Sigmoid colon (tissue), 7 donors: Measurements from ENCODE around the gene PPARA. TPM values are rescaled to one million over a fixed set of nuclear protein-coding genes. Genes with fewer than 3 reads are reported as not detected.

Source experiments
- DNase-seq: peaks from one replicate; pipeline ENCODE4 v3.0.0-alpha.2; 2019
- H3K27ac ChIP-seq, 4 donors: fragments of 200-600 bp; sonication (generic); one replicate each; pipeline ENCODE4 v1.5.1; 2016 to 2019; ENCODE audit warnings: mild to moderate bottlenecking in 1 of 4
- H3K27me3 ChIP-seq, 3 donors: fragments of 200-600 bp; sonication (generic); one replicate each; pipeline ENCODE4 v1.5.1; 2019; ENCODE audit warnings: mild to moderate bottlenecking in 1 of 3
- H3K36me3 ChIP-seq, 4 donors: fragments of 200-600 bp; sonication (generic); one replicate each; pipeline ENCODE4 v1.5.1; 2016 to 2019
- H3K4me1 ChIP-seq, 4 donors: fragments of 200-600 bp; sonication (generic); one replicate each; pipeline ENCODE4 v1.5.1; 2017 to 2019
- H3K4me3 ChIP-seq, 4 donors: fragments of 200-600 bp; sonication (generic); one replicate each; pipeline ENCODE4 v1.5.1; 2017 to 2019; ENCODE audit warnings: mild to moderate bottlenecking in 2 of 4, moderate library complexity in 1 of 4
- H3K9me3 ChIP-seq, 4 donors: fragments of 200-600 bp in 3 of 4; sonication (generic) in 3 of 4; one replicate each; pipeline versions ENCODE4 v1.5.1 to v1.6.1; 2013 to 2019
- CTCF ChIP-seq, 4 experiments: fragments of 450-650 bp in 3 of 4; fragments of 200-600 bp in 1 of 4; IDR thresholded peaks; one replicate each; pipeline ENCODE4 v1.5.1; 2016 to 2019; ENCODE audit warnings: antibody characterized with exemption in 4 of 4, mild to moderate bottlenecking in 3 of 4, moderate library complexity in 2 of 4
- EP300 ChIP-seq, 4 donors: sonication (generic); formaldehyde crosslinking; IDR thresholded peaks; one replicate each; pipeline ENCODE4 v1.6.1; 2017; ENCODE audit warnings: antibody characterized with exemption in 4 of 4
- POLR2A ChIP-seq, 2 donors: fragments of 450-650 bp; IDR thresholded peaks; one replicate each; pipeline ENCODE4 v1.6.1; 2016; ENCODE audit warnings: antibody characterized with exemption in 2 of 2, mild to moderate bottlenecking in 2 of 2, moderate library complexity in 2 of 2
- POLR2AphosphoS5 ChIP-seq, 4 donors: sonication (generic); formaldehyde crosslinking; IDR thresholded peaks; one replicate each; pipeline ENCODE4 v1.6.1; 2017; ENCODE audit warnings: antibody characterized with exemption in 4 of 4
- WGBS, 2 donors: extraction: QIAGEN DNeasy Blood & Tissue Kit; methylation state at CpG; one replicate each; pipeline ENCODE4 v1.1.7; 2013; 5-methylcytosine and 5-hydroxymethylcytosine counted together
- intact Hi-C: fragments of 100-400 bp; cut with DNase I; formaldehyde crosslinking; loops from one replicate; pipeline ENCODE4 v1.15.1; 2023
- polyA plus RNA-seq, 3 donors: library from polyadenylated mRNA; stranded (reverse); fragments of 200-250 nt; gene quantifications; one replicate each; pipeline ENCODE4 v1.2.3, GENCODE V29; 2013
- total RNA-seq, 4 donors: library from RNA; depleted of rRNA; stranded (reverse); fragments of >200 nt; gene quantifications; one replicate each; pipeline ENCODE4 v1.1.0, GENCODE V29; 2016
- donor health status: healthy with polysubstance abuse.
- donor health status: Bipolar disorder and iron deficiency.
- donor health status: healthy.

PPARA gene
- total and polyA plus RNA-seq, 7 donors = 7.8 to 22.7 (median 20.1) TPM

- intact Hi-C loops = no loop called here
- Histone ChIP-seq H3K36me3 (peaks cover 0 to 54% (median 14%) of the 10 kb centered on the region in 4 donors), H3K4me1 (no peaks in the 10 kb centered on the region), H3K27ac (no peak overlapping the region), H3K27me3 (no peaks in the 10 kb centered on the region), H3K9me3 (peaks cover 0 to 7% (median 0%) of the 10 kb centered on the region in 4 donors), H3K4me3 (no peak overlapping the region)
- DNase-seq = no peak
- TF ChIP-seq POLR2A (IDR thresholded peaks at IDR 0.05) (no peak), POLR2AphosphoS5 (IDR thresholded peaks at IDR 0.05) (no peak), EP300 (IDR thresholded peaks at IDR 0.05) (no peak), CTCF (IDR thresholded peaks at IDR 0.05) (no peak)
- WGBS, 2 donors = 25 to 73% methylated on average over 7 of the region's 7 CpGs
These were observed 53.3 kb downstream of the PPARA start for GRCh38 chr22:46203601-46203980.

- intact Hi-C loops = no loop called here
- Histone ChIP-seq H3K27ac (no peak overlapping the region), H3K9me3 (peaks cover 6 to 16% (median 8%) of the 10 kb centered on the region in 4 donors), H3K4me1 (no peaks in the 10 kb centered on the region), H3K27me3 (no peaks in the 10 kb centered on the region), H3K36me3 (peaks cover 5 to 42% (median 7%) of the 10 kb centered on the region in 4 donors), H3K4me3 (no peak overlapping the region)
- 98 to 99% methylated on average over 1 of the region's 1 CpG for WGBS, 2 donors
- TF ChIP-seq POLR2AphosphoS5 (IDR thresholded peaks at IDR 0.05) (no peak), EP300 (IDR thresholded peaks at IDR 0.05) (no peak), CTCF (IDR thresholded peaks at IDR 0.05) (no peak), POLR2A (IDR thresholded peaks at IDR 0.05) (no peak)
- DNase-seq = no peak
These were observed 58.9 kb downstream of the PPARA start for GRCh38 chr22:46209262-46209661.

GRCh38 chr22:46212195-46212594 is 61.9 kb downstream of the PPARA start:
- Histone ChIP-seq H3K4me3 (no peak overlapping the region), H3K36me3 (peaks cover 5 to 57% (median 18%) of the 10 kb centered on the region in 4 donors), H3K9me3 (peaks cover 6 to 15% (median 8%) of the 10 kb centered on the region in 4 donors), H3K27ac (no peak overlapping the region), H3K27me3 (no peaks in the 10 kb centered on the region), H3K4me1 (no peaks in the 10 kb centered on the region)
- WGBS, 2 donors = 79 to 93% methylated on average over 4 of the region's 4 CpGs
- no peak for DNase-seq
- TF ChIP-seq POLR2AphosphoS5 (IDR thresholded peaks at IDR 0.05) (no peak), EP300 (IDR thresholded peaks at IDR 0.05) (no peak), CTCF (IDR thresholded peaks at IDR 0.05) (no peak), POLR2A (IDR thresholded peaks at IDR 0.05) (no peak)
- intact Hi-C loops = no loop called here

- Histone ChIP-seq H3K27me3 (no peaks in the 10 kb centered on the region), H3K27ac (no peak overlapping the region), H3K4me3 (no peak overlapping the region), H3K9me3 (peaks cover 6 to 15% (median 8%) of the 10 kb centered on the region in 4 donors), H3K4me1 (no peaks in the 10 kb centered on the region), H3K36me3 (peaks cover 5 to 59% (median 17%) of the 10 kb centered on the region in 4 donors)
- 94 to 96% methylated on average over 4 of the region's 4 CpGs for WGBS, 2 donors
- intact Hi-C loops = no loop called here
- no peak for TF ChIP-seq POLR2A (IDR thresholded peaks at IDR 0.05)
- no peak for TF ChIP-seq CTCF (IDR thresholded peaks at IDR 0.05)
- no peak for TF ChIP-seq POLR2AphosphoS5 (IDR thresholded peaks at IDR 0.05)
- no peak for TF ChIP-seq EP300 (IDR thresholded peaks at IDR 0.05)
- DNase-seq = no peak
These were observed 62.7 kb downstream of the PPARA start for GRCh38 chr22:46213052-46213451.

GRCh38 chr22:46214149-46214548 is 63.8 kb downstream of the PPARA start:
- DNase-seq = no peak
- H3K4me3 ChIP-seq = no peak overlapping the region
- no peaks in the 10 kb centered on the region for H3K27me3 ChIP-seq
- TF ChIP-seq POLR2A (IDR thresholded peaks at IDR 0.05) = no peak
- TF ChIP-seq CTCF (IDR thresholded peaks at IDR 0.05) = no peak
- TF ChIP-seq EP300 (IDR thresholded peaks at IDR 0.05) = no peak
- TF ChIP-seq POLR2AphosphoS5 (IDR thresholded peaks at IDR 0.05) = no peak
- no peak overlapping the region for H3K27ac ChIP-seq
- H3K9me3 ChIP-seq = peaks cover 3 to 8% (median 7%) of the 10 kb centered on the region in 4 donors
- H3K36me3 ChIP-seq = peaks cover 5 to 62% (median 22%) of the 10 kb centered on the region in 4 donors
- intact Hi-C loops = no loop called here
- no peaks in the 10 kb centered on the region for H3K4me1 ChIP-seq
- 97% methylated on average over 29 of the region's 29 CpGs for WGBS, 2 donors
